ENCODE data around the gene UGT2B17.
"Not testable (repeated sequence)": the region's sequence is repeated elsewhere in the genome, so short reads cannot be mapped to it uniquely, and the experiment has no call there.

DNA sequence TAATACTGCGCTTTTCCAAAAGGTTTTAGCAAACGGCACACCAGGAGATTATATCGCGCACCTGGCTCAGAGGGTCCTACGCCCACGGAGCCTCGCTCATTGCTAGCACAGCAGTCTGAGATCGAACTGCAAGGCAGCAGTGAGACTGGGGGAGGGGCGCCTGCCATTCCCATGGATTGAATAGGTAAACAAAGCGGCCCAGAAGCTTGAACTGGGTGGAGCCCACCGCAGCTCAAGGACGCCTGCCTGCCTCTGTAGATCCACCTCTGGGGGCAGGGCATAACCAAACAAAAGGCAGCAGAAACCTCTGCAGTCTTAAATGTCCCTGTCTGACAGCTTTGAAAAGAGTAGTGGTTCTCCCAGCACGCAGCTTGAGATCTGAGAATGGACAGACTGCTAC is 33.4 kb downstream of the UGT2B17 start:
- not testable (repeated sequence) for TF ChIP-seq FOXK2 (IDR thresholded peaks at IDR 0.05); TARDBP (IDR thresholded peaks at IDR 0.05); BHLHE40 (IDR thresholded peaks at IDR 0.05; ENCODE audit: borderline replicate concordance); L3MBTL2 (conservative IDR thresholded peaks at IDR 0.05); ZNF384 (IDR thresholded peaks at IDR 0.05); SP1 (IDR thresholded peaks at IDR 0.05); HDGF (IDR thresholded peaks at IDR 0.05; ENCODE audit: borderline replicate concordance); ELF4 (IDR thresholded peaks at IDR 0.05); LEF1 (IDR thresholded peaks at IDR 0.05; ENCODE audit: borderline replicate concordance); CTBP1 (IDR thresholded peaks at IDR 0.05; ENCODE audit: borderline replicate concordance); FOXM1 (IDR thresholded peaks at IDR 0.05; ENCODE audit: borderline replicate concordance); ARNT (IDR thresholded peaks at IDR 0.05)
